Globus pallidus (tissue), 1 donor: ENCODE measurements around the gene RASSF8.

Experiments
- DNase-seq: peaks from one replicate; pipeline ENCODE4 v3.0.0-alpha.2; 2015; ENCODE audit warnings: low spot score

Gene RASSF8, protein sequence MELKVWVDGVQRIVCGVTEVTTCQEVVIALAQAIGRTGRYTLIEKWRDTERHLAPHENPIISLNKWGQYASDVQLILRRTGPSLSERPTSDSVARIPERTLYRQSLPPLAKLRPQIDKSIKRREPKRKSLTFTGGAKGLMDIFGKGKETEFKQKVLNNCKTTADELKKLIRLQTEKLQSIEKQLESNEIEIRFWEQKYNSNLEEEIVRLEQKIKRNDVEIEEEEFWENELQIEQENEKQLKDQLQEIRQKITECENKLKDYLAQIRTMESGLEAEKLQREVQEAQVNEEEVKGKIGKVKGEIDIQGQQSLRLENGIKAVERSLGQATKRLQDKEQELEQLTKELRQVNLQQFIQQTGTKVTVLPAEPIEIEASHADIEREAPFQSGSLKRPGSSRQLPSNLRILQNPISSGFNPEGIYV

DNA sequence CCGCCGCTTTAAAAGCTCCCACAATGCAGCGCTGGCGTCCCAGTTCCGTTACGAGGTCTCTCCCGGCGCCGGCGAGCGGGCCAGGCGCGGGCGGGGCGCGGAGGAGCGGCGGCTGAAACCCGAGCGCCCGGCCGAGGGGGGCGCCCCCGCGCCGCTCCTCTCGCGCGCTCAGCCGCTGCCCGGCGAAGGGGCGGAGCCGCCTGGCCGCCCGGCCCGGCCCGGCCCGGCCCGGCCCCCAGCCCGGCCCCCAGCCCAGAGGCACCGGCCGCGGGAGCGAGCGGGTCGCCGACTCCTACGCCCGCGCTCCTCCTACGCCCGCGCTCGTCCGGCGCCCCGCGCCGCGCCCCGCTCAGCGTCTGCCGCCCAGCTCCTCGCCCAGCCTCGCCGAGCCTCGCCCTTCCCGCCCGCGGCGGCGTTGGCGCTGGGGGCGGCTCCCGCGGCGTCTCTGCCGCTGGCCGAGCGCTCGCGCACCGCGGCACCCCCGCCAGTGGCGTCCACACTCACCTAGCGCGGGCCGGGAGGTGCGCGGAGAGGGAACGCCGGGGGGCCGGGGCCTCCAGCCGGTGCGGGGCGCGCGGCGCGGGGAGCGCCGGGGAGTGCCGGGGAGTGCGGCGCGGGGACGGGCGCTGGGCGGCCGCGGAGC is at the start of gene RASSF8:
Gene RASSF8, plus strand, starts transcription at position 255 of the 643 bp plus-strand sequence. CDS start 96,662 bp downstream, outside the sequence.
- DNase-seq: peak; percentile 79

DNA sequence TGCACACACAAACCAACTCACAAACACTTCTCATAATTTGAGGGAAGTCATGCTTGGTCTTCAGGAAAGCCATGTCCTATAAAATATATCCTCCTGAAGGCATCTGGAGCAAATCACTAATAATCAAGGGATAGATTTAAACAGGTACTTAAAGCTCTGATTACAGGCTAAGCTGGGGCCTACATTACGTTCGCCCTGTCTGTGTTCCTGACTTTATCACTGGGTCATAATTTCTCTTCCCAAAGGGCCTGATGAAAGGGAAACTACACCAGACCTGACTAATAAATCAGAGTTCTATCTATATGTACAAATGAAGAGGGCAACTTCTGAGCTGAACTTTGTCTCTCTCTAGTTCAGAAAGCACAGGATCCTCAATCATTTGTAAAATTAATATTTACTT is 43.9 kb upstream of the RASSF8 start:
- no peak for DNase-seq

DNA sequence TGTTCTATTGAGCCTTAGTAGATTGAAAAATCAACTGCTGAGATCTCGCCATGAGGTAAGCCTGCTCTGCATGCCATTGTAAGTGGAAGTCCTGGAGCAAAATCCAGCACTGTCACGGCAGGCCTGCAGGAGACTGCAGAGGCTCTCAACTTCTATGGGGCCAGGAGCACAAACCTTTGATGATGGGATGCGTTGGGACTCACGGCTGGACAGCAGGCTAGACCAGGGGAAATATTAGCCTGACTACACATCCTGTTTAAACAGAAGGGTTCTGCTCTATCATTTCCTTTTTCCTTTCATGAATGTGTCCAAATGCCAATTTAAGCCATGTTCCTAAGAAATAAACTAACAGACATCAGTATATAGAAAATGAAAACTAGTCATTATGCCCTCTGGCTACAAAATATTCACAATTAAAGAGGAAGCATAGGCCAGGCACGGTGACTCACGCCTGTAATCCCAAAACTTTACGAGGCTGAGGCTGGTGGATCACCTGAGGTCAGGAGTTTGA is 33.9 kb upstream of the RASSF8 start:
- no peak for DNase-seq

DNA sequence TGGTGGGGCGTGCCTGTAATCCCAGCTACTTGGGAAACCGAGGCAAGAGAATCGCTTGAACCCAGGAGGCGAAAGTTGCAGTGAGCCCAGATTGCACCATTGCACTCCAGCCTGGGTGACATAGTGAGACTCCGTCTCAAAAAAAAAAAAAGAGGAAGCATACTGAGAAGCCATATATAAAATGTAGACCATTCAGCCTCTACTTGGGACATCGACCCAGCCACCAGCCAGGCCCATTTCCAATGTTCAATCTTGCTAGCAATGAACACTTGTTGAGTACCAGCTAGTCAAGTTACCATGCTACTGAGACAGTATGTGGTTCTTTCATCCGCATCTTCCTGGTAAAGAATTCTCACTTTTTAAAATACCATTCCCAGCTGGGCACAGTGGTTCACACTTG is 33.4 kb upstream of the RASSF8 start:
- no peak for DNase-seq

DNA sequence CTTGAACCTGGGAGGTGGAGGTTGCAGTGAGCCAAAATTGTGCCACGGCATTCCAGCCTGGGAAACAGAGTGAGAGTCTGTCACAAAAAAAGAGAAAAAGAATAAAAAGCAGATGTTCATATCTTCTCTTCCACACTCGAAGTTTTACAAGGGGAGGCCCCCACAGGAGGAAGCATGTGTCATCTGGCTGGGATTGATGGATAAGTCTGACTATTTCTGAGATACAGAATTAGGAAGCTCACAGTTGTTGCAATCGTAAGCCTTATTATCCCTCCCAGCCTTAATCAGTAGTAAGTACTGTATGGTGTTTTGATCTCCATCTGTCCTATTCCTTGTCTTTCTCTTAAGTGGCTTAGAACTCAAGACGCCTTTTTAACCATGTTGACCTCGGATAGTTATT is 31.9 kb upstream of the RASSF8 start:
- no peak for DNase-seq

DNA sequence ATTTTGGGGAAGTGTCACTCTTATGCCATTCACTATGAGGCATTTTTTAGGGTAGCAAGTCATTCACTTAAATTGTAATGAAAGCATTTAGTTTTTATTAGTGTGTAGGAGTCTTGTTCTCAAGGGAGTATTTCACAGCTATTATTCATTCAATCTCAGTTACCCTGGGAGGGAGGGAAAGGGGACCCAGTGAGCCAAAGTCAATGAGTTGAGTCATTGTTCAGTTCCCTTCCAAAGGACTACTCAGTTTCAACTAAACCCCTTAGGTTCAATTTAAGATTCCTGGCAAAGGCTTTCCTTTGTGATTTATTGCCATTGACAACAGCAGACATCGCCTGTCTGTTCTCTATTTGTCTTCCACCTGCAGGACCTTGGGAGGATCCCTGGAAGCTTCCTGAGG is 29.3 kb upstream of the RASSF8 start:
- DNase-seq: no peak

DNA sequence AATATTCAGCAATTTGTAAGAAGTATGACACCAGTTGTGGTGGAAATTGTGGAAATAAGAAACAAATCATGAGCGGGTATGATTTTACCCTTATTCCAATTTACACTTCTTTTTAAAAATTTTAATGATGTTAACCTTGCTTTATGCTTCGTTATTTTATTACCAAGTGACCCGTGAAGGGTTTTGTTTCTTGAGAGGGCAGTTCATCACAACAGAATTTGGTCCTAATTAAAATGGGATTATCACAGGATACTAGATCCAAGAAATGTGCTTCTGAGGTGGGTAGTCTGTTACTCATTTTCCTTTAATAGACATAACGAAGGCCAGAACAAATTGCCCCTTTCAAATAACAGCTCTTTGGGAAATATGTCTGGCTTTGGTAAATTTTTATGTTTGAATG is 25.5 kb upstream of the RASSF8 start:
- DNase-seq: no peak

DNA sequence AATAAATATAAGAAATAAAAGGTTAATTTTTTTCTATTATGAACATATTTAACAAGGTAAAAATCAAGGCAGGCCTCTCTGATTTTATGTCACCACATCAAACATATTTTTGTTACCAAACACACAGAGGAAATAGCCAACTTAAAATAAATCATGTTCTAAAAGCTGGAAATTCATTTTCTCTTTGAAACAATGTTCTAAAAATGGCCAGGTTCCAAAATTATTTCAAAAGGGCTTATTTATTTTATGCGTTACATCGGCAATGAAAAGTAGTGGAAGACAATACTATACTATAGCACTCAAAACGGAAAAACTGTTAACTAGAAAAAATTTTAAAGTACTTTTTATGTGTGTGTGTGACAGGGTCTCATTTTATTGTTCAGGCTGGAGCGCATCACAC is 24.0 kb upstream of the RASSF8 start:
- DNase-seq: no peak

DNA sequence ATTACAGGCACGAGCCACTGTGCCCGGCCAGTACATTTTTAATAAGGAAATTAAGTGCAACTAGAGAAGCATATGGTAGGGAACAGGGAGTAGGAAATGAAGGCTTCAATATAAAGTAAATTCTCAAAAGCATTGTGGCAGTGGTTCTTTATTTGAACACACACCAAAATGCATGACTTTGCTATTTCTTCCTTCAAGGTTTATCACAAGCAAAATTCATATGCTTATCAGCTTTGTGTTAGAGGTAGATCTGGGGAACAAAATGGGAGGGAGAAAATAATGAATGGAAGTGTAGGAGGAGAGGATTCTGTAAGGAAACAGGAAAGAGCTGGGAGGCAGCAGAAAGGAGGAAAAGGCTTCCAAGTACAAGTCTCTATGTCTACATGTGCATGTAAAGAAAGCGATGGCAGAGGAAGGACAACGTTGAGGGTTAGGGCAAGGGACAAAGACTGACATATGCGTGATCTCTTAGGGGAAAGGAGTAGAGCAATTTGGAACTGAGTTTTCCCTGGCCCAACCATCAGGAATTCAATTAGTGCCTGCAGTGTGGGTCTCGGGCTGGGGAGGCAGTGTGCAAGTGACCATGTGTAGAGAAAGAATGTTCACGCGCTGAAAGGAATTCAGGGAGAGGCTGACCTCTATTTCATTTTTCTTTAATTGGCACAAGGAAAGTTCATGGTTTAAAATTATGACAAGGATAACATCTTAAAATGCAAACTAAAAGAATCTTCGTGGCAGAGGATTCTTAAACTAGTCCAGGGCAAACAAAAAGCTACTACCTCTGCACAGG is 22.9 kb upstream of the RASSF8 start:
- DNase-seq: no peak

DNA sequence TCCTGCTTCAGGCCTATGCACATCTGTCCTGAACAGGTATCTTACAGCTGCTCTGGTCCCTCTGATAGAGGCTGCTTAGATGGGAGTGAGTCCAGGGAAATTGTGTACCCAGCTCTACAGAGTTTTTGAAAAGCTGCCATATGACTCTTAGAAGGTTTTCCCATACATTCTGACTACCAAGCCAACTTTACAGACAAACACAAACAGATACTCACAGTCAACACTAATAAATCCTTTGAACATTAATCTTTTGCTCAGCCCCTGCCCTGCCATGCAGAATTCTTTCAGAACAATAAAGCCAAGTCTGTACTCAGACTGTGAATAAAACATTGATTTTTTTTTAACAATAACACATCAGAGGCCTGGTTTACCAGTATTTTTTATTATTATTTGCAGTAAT is 21.4 kb upstream of the RASSF8 start:
- DNase-seq: no peak

DNA sequence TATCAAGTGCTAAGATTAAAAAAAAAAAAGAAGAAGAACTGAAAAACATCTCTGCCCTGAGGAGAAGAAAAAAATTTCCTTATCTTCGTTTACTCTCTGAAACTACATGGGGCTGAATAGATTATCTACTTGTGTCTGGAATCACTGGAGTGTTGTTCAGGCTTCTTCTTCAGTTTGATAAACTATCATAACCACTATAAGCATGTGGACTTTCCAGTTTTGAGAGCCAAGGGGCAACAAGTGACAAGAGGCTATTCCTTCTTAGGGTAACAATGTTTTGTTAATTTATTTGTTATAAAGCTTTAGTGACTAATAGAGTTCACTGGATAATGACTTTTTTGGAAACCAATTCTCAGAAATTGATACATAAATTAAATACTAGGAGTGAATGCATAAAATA is 19.9 kb upstream of the RASSF8 start:
- DNase-seq: no peak

DNA sequence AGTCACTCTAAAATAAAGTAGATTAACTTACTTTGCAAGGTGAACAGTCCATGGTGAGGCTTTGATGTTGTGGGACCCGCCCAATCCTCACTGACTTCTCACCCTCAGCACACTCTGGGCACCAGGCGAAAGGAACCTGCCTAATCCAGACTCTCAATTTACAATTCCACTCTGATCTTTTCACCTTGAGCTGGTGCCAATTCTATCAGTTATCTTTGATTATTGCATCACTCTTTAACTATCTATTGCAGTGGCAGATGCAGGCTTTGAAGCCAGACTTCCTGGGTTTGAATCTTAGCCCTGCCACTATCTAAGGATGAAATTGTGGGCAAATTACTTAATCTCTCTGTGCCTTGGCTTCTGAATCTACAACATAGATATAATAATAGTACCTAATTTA is 18.9 kb upstream of the RASSF8 start:
- no peak for DNase-seq

DNA sequence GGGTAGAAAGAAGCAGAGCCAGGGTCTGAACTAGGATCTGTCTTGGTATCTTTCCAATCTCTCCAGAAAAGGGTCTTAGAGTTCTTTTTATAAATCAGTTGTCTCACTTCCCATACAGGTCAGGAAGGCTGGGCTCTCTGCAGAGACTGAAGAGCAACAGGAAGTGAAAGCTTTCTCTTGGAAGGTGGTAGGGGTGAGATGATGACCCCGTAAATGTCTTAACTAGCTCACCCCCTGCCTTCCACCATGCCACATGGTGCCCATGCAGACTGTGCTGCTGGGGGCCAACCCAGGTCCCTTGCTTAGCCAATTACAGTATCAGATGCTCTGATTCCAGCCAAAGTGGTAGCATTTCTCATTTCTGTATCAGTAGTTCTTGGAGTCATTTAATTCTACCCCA is 17.6 kb upstream of the RASSF8 start:
- no peak for DNase-seq

DNA sequence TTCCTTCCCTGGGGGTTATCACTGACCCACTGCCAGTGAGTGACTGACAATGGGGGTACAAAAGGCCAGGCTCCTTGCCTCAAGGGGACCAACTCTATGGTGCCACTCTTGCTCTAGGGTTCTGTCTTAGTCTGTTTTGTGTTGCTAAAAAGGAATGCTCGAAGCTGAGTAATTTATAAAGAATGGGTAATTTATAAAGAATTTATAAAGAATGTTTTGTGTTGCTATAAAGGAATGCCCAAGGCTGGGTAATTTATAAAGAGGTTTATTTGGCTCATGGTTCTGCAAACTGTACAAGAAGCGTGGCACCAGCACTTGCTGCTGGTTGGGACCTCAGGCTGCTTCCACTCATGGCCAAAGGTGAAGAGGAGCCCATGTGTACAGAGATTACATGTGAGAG is 15.8 kb upstream of the RASSF8 start:
- no peak for DNase-seq

DNA sequence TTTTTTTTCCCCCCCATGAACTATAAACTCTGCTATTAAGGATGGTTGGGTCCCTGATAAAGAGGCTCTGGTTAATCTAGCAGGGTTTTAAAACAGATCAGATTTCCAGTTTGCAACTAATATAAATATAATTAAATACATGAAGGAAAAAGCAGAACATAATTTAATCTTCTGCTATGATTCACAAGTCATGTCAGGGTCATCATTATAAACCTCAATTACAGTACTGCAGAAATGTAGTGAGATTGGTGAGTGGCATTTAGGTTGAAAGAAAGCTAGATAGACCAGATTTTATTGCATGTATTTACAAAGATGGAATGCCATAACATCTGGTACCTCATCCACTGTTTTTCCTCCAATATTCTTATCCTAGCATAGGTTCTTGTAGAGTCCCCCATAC is 14.5 kb upstream of the RASSF8 start:
- DNase-seq: no peak

DNA sequence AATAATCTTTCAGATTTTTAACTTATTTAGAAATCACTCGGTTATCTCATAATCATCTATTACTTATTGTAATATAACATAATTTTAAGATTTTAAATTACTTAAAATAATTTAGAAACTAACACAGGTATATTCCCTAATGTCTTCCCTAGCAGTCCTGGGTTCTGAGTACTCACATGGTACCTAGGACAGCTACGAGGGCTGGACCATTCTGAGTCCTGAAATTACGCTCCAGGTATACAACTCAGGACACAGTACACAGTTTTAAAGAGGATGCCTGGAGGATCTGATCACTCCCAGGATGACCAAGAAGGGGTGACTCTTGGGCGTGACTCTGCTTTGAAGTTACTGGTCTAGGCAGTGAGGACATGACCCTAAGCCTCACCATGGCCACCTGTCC is 9.1 kb upstream of the RASSF8 start:
- DNase-seq: no peak

DNA sequence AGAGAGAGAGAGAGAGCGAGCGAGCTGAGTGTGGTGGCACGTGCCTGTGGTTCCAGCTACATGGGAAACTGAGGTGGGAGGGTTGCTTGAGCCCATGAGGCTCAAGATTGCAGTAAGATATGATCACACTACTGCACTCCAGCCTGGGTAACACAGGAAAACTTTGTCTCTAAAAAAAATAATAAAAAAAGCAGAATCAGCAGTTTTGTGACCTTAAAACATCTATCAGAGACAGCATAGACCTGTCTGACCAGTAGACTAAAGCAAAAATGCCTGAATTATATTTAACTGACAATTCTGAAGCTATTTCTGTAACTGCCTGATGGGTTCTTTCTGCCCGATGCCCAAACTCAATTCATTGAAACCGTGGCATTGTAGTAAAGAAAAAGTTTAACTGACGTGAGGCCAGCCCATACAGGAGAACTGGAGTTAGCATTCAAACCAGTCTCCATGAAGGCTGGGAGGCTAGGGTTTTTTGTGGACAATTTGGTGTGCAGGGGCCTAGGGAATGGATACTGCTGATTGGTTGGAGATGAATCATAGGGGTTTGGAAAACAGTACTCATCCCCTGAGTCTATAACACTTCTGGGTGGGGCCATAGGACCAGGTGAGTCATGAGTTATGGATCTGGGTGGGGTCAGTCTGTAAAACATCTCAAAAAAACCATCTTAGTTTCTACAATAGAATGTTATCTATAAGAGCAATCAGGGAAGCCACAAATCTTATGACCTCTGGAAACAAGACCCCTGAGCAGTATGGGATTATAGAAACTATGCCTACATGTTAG is 8.0 kb upstream of the RASSF8 start:
- DNase-seq: no peak

DNA sequence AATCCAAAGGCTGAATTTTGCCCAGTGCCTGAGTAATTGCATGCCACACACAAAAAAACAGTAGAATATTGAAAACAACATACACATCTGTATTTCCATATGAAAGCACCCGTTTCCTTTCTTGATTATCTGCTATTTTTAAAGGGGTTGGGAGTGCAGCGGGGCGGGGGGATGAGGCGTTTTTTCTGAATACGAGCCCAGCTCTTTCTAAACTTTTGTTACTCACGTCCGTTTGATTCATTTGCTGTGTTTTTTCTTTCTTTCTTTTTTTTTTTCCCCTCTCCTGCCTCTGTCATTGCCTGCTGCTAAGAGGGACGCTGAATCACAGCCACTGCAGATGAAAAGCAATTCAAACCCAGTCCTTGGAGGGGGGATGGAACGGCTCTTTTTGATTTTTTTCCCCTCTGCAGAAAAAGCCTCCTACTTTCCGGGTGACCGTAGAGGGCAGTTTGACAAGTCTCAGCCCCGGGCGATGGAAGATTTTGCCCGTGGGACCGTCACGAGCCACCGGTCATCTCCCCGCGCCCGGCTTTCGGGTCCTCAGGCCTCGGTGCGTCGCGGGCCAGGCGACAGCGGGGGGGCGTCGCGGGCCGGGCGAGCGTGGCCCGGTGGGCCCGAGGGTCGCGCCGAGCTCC is 572 bp upstream of the RASSF8 start:
- peak; percentile 69 for DNase-seq

DNA sequence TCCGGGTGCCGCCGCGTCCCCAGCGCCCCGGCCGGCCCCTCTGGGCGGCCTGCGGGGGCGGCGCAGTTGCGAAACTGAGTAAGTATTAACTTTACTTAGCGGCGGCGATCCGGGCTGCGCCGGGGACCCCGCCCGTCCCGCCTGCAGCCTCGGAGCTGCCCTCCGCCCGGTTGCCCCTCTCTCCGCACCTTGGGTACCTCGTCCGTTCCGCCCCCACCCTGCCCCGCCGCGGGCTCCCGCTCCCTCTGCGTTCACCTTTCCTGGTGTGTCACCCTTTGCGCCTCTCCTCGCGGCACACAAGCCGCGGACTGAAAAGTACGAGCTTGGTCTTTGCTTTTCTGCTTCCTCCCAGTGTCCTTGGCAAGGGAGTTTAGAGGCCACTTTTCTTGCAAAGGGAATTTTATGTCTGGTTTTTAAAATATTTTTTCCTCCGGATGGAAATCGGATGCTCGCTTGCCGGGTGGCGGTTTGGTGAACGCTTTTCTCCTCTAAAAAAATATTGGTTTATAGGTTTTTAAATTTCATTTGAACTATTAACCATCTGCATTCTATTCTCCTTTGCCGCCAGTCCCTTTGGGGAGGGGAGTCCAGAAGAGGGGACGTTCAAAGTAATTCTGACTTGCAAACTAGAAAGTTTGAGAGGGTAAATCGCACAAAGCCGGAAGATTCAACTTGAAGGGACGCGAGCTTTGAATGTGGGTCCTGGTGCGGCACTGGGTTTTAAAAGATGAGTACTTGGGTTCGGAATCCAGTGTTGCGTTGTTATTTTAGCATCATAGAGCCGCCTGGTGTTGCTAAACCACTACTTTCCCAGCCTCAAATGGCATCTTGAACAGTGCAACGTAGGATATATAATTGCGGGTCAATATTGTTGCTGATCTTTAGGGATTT is 834 bp downstream of the RASSF8 start:
- peak; percentile 74 for DNase-seq

DNA sequence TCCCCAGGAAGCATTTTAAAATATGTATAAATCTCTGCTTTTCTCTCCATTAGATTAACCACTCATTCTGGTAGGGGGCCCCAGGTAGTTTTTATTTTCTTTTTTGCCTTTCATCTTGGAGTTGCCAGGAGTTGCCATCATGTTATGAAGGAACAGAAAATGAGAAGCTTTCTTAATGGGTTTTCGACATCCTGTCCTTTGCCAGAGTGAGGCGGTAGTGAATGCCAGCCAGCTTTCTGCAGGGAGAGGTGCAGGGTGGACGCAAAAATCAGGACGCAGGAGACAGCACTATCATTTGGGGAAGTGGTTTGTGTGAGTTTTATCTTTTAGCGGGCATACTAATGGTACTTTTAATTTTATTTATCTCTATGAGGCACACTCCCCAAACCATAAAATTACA is 1.7 kb downstream of the RASSF8 start:
- peak; percentile 71 for DNase-seq
